Measurements from ENCODE around the gene TNIP2.

DNA sequence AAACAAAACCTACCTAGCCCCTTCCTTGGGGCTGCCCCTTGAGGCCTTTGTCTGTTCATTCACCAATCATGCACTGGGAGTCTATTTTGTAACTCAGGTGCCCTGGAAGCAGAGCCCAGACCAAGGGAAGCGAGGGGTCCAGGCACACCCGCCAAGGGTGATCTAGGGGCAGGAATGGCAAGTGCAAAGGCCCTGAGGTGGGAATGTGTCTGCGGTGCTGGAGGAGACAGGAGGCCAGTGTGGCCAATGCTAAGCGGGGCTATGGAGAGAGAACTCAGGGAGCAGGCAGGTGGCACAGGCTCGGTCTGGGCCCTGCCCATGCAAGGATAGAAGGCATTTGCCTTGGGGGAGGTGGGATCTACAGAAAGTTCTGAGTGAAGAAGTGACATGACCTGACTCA, 33.2 kb upstream of the TNIP2 start:
- TF ChIP-seq, protein P1, sequence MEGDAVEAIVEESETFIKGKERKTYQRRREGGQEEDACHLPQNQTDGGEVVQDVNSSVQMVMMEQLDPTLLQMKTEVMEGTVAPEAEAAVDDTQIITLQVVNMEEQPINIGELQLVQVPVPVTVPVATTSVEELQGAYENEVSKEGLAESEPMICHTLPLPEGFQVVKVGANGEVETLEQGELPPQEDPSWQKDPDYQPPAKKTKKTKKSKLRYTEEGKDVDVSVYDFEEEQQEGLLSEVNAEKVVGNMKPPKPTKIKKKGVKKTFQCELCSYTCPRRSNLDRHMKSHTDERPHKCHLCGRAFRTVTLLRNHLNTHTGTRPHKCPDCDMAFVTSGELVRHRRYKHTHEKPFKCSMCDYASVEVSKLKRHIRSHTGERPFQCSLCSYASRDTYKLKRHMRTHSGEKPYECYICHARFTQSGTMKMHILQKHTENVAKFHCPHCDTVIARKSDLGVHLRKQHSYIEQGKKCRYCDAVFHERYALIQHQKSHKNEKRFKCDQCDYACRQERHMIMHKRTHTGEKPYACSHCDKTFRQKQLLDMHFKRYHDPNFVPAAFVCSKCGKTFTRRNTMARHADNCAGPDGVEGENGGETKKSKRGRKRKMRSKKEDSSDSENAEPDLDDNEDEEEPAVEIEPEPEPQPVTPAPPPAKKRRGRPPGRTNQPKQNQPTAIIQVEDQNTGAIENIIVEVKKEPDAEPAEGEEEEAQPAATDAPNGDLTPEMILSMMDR (IDR thresholded peaks at IDR 0.05) = no peak
- TF ChIP-seq EZH2 (IDR thresholded peaks at IDR 0.05; ENCODE audit: borderline replicate concordance, insufficient read depth, low read depth, low read length, poor library complexity, severe bottlenecking) = no peak
